Naive thymus-derived CD4-positive, alpha-beta T cell (primary cell): ENCODE results near the gene LACTBL1. TPM values are rescaled to one million over a fixed set of nuclear protein-coding genes. Genes with fewer than 3 reads are reported as not detected.
A peak's percentile ranks its signal among the peaks of the same experiment; 100 is the strongest.

Source experiments
- ATAC-seq: fragments of 150-1000 bp; cut with Tn5 transposase; 2 replicates; pipeline ENCODE4 v1.10.0; 2021; ENCODE audit warnings: mild to moderate bottlenecking, moderate library complexity
- CTCF ChIA-PET: fragments of 350-600 bp; sonication (Branson Sonifier 250); formaldehyde crosslinking; loops from one replicate; lab custom pipeline; 2021; ENCODE audit warnings: antibody characterized with exemption; lab: Charles Lee
- POLR2A ChIA-PET: fragments of 350-600 bp; sonication (Branson Sonifier 250); formaldehyde crosslinking; loops from one replicate; lab custom pipeline; 2021; ENCODE audit warnings: antibody characterized with exemption, inconsistent platforms; lab: Charles Lee
- DNase-seq, 9 donors: peaks; one replicate each; pipeline versions ENCODE4 v3.0.0 to v3.0.0-alpha.2; 2020 to 2022; ENCODE audit warnings: mixed read lengths in 1 of 9
- H3K27ac ChIP-seq: one replicate; pipeline ENCODE4 v1.7.0; 2013; ENCODE audit warnings: mild to moderate bottlenecking, low read depth, low read length, moderate library complexity
- H3K27me3 ChIP-seq, 2 donors: one replicate each; pipeline ENCODE4 v1.7.0; 2013; ENCODE audit warnings: low read length in 2 of 2, mild to moderate bottlenecking in 2 of 2, moderate library complexity in 2 of 2; ENCODE audit not compliant: control insufficient read depth in 2 of 2, insufficient read depth in 2 of 2
- H3K36me3 ChIP-seq, 3 experiments: 1 replicate in 2 of 3; 2 replicates in 1 of 3; pipeline ENCODE4 v1.7.0; 2013; ENCODE audit warnings: low read length in 3 of 3, mild to moderate bottlenecking in 3 of 3, moderate library complexity in 1 of 3; ENCODE audit not compliant: insufficient read depth in 3 of 3, control insufficient read depth in 2 of 3
- H3K4me1 ChIP-seq, 2 donors: one replicate each; pipeline ENCODE4 v1.7.0; 2013; ENCODE audit warnings: low read length in 2 of 2, mild to moderate bottlenecking in 2 of 2, moderate library complexity in 1 of 2; ENCODE audit not compliant: control insufficient read depth in 2 of 2, insufficient read depth in 2 of 2
- H3K4me3 ChIP-seq: 2 replicates; pipeline ENCODE4 v1.7.0; 2013; ENCODE audit warnings: mild to moderate bottlenecking, low read length
- H3K9me3 ChIP-seq, 3 experiments: 1 replicate in 2 of 3; 2 replicates in 1 of 3; pipeline ENCODE4 v1.7.0; 2013; ENCODE audit warnings: low read length in 3 of 3; ENCODE audit not compliant: control insufficient read depth in 2 of 3
- H3K27ac Mint-ChIP-seq, 9 donors: one replicate each; pipeline ENCODE4 v1.8.0; 2020 to 2022; ENCODE audit warnings: mixed read lengths in 9 of 9, mild to moderate bottlenecking in 8 of 9, moderate library complexity in 5 of 9, inconsistent platforms in 2 of 9
- H3K27me3 Mint-ChIP-seq, 5 donors: one replicate each; pipeline ENCODE4 v1.8.0; 2021 to 2022; ENCODE audit warnings: mixed read lengths in 5 of 5, mild to moderate bottlenecking in 1 of 5
- H3K36me3 Mint-ChIP-seq, 5 donors: one replicate each; pipeline ENCODE4 v1.8.0; 2020 to 2022; ENCODE audit warnings: mixed read lengths in 5 of 5, mild to moderate bottlenecking in 3 of 5, inconsistent platforms in 1 of 5
- H3K4me1 Mint-ChIP-seq, 7 donors: one replicate each; pipeline ENCODE4 v1.8.0; 2020 to 2022; ENCODE audit warnings: mixed read lengths in 7 of 7, mild to moderate bottlenecking in 3 of 7, inconsistent platforms in 1 of 7
- H3K4me3 Mint-ChIP-seq, 10 donors: one replicate each; pipeline ENCODE4 v1.8.0; 2020 to 2022; ENCODE audit warnings: mild to moderate bottlenecking in 10 of 10, mixed read lengths in 10 of 10, moderate library complexity in 6 of 10, inconsistent platforms in 2 of 10
- H3K9me3 Mint-ChIP-seq, 11 donors: one replicate each; pipeline ENCODE4 v1.8.0; 2020 to 2022; ENCODE audit warnings: mixed read lengths in 11 of 11, mild to moderate bottlenecking in 4 of 11, inconsistent platforms in 1 of 11, moderate library complexity in 1 of 11
- intact Hi-C, 2 donors: fragments of 100-400 bp; cut with micrococcal nuclease; formaldehyde crosslinking; loops; one replicate each; pipeline ENCODE4 v1.15.1; 2023
- polyA plus RNA-seq, 2 donors: library from polyadenylated mRNA; unstranded; fragments of 300-500 nt; fragmentation: Illumina TruSeq; gene quantifications; one replicate each; pipeline ENCODE4 v1.2.3, GENCODE V29; 2021
- total RNA-seq, 6 experiments: library from RNA in 5 of 6; stranded (reverse) in 5 of 6; gene quantifications; 1 replicate in 5 of 6; 2 replicates in 1 of 6; pipeline ENCODE4 v1.2.3 and lab custom pipeline; 2021 to 2026

The LACTBL1 gene
- total and polyA plus RNA-seq, 7 experiments from 2014 or later = not detected

- CTCF ChIA-PET = no interaction called here
- no peak overlapping the region for H3K27ac Mint-ChIP-seq
- no peak overlapping the region for H3K4me3 Mint-ChIP-seq
- no peaks in the 10 kb centered on the region for H3K27me3 ChIP-seq
- no peak overlapping the region for H3K4me3 ChIP-seq
- H3K36me3 Mint-ChIP-seq = peaks cover 0 to 1% (median 0%) of the 10 kb centered on the region in 5 donors
- H3K36me3 ChIP-seq = no peaks in the 10 kb centered on the region
- H3K27ac ChIP-seq = no peak overlapping the region
- H3K9me3 ChIP-seq = no peaks in the 10 kb centered on the region
- peaks cover 2 to 31% (median 14%) of the 10 kb centered on the region in 11 donors for H3K9me3 Mint-ChIP-seq
- ATAC-seq (no peak), DNase-seq (no peak)
- peaks cover 0 to 2% (median 0%) of the 10 kb centered on the region in 7 donors for H3K4me1 Mint-ChIP-seq
- intact Hi-C loops = no loop called here
- H3K27me3 Mint-ChIP-seq = peaks cover 4 to 33% (median 26%) of the 10 kb centered on the region in 5 donors
- H3K4me1 ChIP-seq = no peaks in the 10 kb centered on the region
- POLR2A ChIA-PET = no interaction called here
Observed at GRCh38 chr1:22941257-22941656, 31.4 kb downstream of the LACTBL1 start.

DNA sequence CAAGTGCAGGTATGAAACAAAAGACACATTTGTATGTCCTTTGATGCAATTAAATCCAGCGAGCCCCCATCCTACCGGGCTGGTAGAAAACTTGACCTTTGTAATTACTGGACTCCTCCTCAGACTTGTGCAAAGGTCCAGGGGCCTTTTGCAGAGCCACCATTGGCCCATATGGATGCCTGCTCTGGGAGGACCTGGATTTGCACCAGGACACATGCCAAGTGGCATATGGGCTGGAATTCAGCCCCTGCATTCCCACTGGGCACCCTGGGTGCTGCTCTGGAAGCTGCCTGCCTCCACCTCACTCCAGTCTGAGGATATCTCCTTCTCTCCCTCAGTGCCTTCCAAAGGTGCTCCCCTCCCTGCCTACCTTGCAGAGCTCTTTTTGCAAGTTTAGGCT is 36.0 kb downstream of the LACTBL1 start:
- Histone ChIP-seq H3K4me1 (no peaks in the 10 kb centered on the region), H3K9me3 (no peaks in the 10 kb centered on the region), H3K4me3 (no peak overlapping the region), H3K27me3 (no peaks in the 10 kb centered on the region), H3K36me3 (no peaks in the 10 kb centered on the region), H3K27ac (no peak overlapping the region)
- peaks cover 4 to 18% (median 12%) of the 10 kb centered on the region in 5 donors for H3K27me3 Mint-ChIP-seq
- no peak overlapping the region for H3K4me3 Mint-ChIP-seq
- POLR2A ChIA-PET = no interaction called here
- DNase-seq = no peak
- CTCF ChIA-PET = no interaction called here
- H3K4me1 Mint-ChIP-seq = no peaks in the 10 kb centered on the region
- H3K27ac Mint-ChIP-seq = no peak overlapping the region
- H3K36me3 Mint-ChIP-seq = peaks cover 0 to 1% (median 0%) of the 10 kb centered on the region in 5 donors
- ATAC-seq = no peak
- H3K9me3 Mint-ChIP-seq = peaks cover 2 to 21% (median 13%) of the 10 kb centered on the region in 11 donors
- intact Hi-C loops = no loop called here

DNA sequence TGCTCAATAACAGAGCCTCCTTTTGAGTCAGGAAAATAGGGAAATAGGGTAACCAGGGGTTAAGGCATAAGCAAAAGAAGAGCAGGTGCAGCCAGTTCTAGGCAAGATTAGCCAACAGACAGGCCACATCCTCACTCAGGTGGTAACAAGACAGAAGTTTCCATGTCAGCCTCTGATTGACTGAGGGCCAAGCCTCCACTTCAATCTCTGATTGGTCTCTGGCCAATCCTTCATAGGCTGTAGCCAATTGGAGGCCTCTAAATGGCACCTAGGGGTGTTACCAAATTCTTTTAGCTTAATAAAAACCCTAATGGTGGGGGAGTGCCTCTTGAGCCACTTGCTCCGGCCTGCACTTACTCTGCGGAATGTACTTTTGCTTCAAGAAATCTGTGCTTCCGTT is 37.2 kb downstream of the LACTBL1 start:
- no peaks in the 10 kb centered on the region for H3K36me3 ChIP-seq
- no peaks in the 10 kb centered on the region for H3K4me1 Mint-ChIP-seq
- peaks cover 1 to 10% (median 7%) of the 10 kb centered on the region in 11 donors for H3K9me3 Mint-ChIP-seq
- ChIA-PET CTCF (no interaction called here), POLR2A (no interaction called here)
- H3K36me3 Mint-ChIP-seq = no peaks in the 10 kb centered on the region
- no peaks in the 10 kb centered on the region for H3K9me3 ChIP-seq
- ATAC-seq = no peak
- no peak overlapping the region for H3K27ac Mint-ChIP-seq
- H3K27me3 Mint-ChIP-seq = peaks cover 2 to 12% (median 6%) of the 10 kb centered on the region in 5 donors
- H3K4me3 Mint-ChIP-seq = no peak overlapping the region
- no peaks in the 10 kb centered on the region for H3K27me3 ChIP-seq
- no peaks in the 10 kb centered on the region for H3K4me1 ChIP-seq
- intact Hi-C loops = no loop called here
- H3K27ac ChIP-seq = no peak overlapping the region
- DNase-seq = no peak
- H3K4me3 ChIP-seq = no peak overlapping the region

DNA sequence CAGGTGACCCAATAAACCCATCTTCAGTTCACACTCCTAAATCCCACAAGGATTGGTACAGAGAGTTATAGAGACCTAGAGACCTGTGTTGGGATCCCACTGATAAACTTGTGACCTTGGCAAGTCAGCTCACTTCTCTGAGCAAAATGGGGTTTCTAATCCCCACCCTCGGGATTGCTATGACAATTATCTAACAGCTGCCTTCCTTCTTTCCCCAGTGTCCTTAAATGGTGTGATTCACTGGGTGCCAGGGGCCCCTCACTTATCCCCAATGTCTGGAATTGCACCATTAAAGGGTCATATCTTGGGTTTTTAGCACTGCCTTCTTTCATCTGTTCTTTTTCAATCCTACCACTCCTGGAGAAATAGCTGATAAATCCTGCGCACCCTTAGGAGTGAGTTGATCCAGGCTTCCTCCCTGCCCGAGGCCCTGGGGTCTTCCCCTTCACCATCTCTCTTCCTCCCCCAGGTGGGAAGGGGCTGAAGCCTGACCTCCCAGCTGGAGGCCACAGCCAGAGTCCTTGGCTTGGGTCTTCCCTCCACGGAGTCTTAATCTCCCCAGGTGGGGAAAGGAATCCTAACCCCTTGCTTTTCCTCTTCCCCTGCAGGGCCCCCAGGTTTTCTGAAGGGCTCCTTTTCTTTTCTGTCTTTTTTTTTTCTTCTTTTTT is 39.7 kb downstream of the LACTBL1 start:
- Mint-ChIP-seq H3K36me3 (no peaks in the 10 kb centered on the region), H3K9me3 (peaks cover 0 to 2% (median 0%) of the 10 kb centered on the region in 11 donors), H3K27ac (no peak overlapping the region), H3K4me1 (no peaks in the 10 kb centered on the region), H3K4me3 (no peak overlapping the region), H3K27me3 (peaks cover 2 to 15% (median 15%) of the 10 kb centered on the region in 5 donors)
- POLR2A ChIA-PET = no interaction called here
- ATAC-seq (no peak), DNase-seq (no peak)
- CTCF ChIA-PET = interaction anchor here (0.5 kb wide), 1 partner anchor 760 kb away, joined by 3 read pairs; no protein-coding TSS in a partner anchor
- H3K27me3 ChIP-seq = no peaks in the 10 kb centered on the region
- intact Hi-C loops = loop anchor here in 1 of 2 donors (5.0 kb wide), 1 partner anchor 231 kb away; no protein-coding TSS in a partner anchor
- H3K4me3 ChIP-seq = no peak overlapping the region
- H3K4me1 ChIP-seq = no peaks in the 10 kb centered on the region
- H3K36me3 ChIP-seq = no peaks in the 10 kb centered on the region
- H3K9me3 ChIP-seq = no peaks in the 10 kb centered on the region
- no peak overlapping the region for H3K27ac ChIP-seq

DNA sequence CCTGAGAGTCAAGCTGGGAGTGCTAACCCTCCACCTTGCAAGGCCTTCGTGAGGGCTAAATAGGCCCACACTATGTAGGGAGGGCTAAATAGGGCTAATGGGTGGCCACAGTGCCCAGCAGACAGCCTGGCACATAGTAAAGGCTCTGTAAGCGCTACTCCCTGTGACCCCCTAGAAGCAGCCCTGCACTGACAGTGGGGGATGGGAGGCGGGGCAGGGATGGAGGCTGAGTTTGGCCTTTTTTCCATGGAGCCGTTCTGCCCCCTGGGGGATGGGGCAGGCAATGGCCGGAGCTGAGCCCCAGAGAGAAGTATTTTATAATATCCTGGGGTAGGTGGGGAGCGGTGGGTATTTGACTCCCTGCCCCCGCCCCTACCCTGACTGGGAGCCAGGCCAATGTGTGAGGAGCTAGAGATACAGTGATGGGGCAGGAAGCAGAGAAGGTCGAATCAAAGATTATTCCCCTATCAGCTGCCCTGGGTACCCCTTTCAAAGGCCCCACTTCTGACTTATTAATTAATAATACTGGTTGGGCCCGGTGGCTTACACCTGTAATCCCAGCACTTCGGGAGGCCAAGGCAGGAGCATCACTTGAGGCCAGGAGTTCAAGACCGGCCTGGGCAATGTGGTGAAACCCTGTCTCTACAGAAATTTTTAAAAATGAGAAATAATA is 42.3 kb downstream of the LACTBL1 start:
- ATAC-seq = peak; percentile 24
- no peaks in the 10 kb centered on the region for H3K36me3 Mint-ChIP-seq
- H3K9me3 Mint-ChIP-seq = peaks cover 0 to 2% (median 0%) of the 10 kb centered on the region in 11 donors
- DNase-seq = no peak
- no peaks in the 10 kb centered on the region for H3K27me3 ChIP-seq
- no peak overlapping the region for H3K4me3 ChIP-seq
- no peak overlapping the region for H3K27ac Mint-ChIP-seq
- H3K4me3 Mint-ChIP-seq = no peak overlapping the region
- no peaks in the 10 kb centered on the region for H3K36me3 ChIP-seq
- H3K27me3 Mint-ChIP-seq = peaks cover 4 to 25% (median 22%) of the 10 kb centered on the region in 5 donors
- H3K9me3 ChIP-seq = no peaks in the 10 kb centered on the region
- no peaks in the 10 kb centered on the region for H3K4me1 Mint-ChIP-seq
- POLR2A ChIA-PET = no interaction called here
- H3K27ac ChIP-seq = no peak overlapping the region
- intact Hi-C loops = loop anchor here in 1 of 2 donors (5.0 kb wide), 1 partner anchor 228 kb away; no protein-coding TSS in a partner anchor
- H3K4me1 ChIP-seq = no peaks in the 10 kb centered on the region
- CTCF ChIA-PET = no interaction called here

DNA sequence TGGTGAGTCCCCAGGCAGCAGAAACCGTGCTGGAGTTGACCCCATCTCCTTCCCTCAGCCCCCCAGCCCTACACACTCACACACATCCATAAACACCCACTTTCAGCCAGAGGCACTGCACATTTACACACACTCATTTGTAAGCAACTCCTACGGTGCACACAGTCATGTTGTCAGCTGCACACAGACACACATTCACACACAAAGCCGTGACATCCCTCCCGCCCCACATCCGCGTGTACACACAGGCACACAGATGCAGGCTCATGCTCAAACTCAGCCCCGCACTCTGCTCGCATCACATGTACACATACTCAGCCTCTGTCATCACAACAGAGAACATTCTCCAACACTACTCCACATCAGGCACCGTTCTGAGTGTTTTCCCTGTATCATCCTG is 47.6 kb downstream of the LACTBL1 start:
- Mint-ChIP-seq H3K36me3 (no peaks in the 10 kb centered on the region), H3K4me1 (no peaks in the 10 kb centered on the region), H3K9me3 (peaks cover 0 to 4% (median 0%) of the 10 kb centered on the region in 11 donors), H3K27ac (no peak overlapping the region), H3K4me3 (no peak overlapping the region), H3K27me3 (peaks cover 4 to 41% (median 31%) of the 10 kb centered on the region in 5 donors)
- Histone ChIP-seq H3K27ac (no peak overlapping the region), H3K9me3 (no peaks in the 10 kb centered on the region), H3K4me3 (no peak overlapping the region), H3K36me3 (no peaks in the 10 kb centered on the region), H3K27me3 (no peaks in the 10 kb centered on the region), H3K4me1 (no peaks in the 10 kb centered on the region)
- intact Hi-C loops = no loop called here
- CTCF ChIA-PET = no interaction called here
- DNase-seq (no peak), ATAC-seq (no peak)
- POLR2A ChIA-PET = no interaction called here
